Ishikawa (cell line): ENCODE results near the gene PTPRN2.

ENCODE experiments used
- CEBPB ChIP-seq: IDR thresholded peaks from 2 replicates; pipeline ENCODE4 v1.6.1; 2012
- EGR1 ChIP-seq: IDR thresholded peaks from 2 replicates; pipeline ENCODE4 v1.6.1; 2012
- EP300 ChIP-seq: IDR thresholded peaks from 2 replicates; pipeline ENCODE4 v1.6.1; 2012; ENCODE audit warnings: borderline replicate concordance
- NFIC ChIP-seq: IDR thresholded peaks from 2 replicates; pipeline ENCODE4 v1.6.1; 2012
- TAF1 ChIP-seq: IDR thresholded peaks from 2 replicates; pipeline ENCODE4 v1.6.1; 2012; ENCODE audit warnings: low read depth, mild to moderate bottlenecking
- TCF12 ChIP-seq: IDR thresholded peaks from 2 replicates; pipeline ENCODE4 v1.6.1; 2012; ENCODE audit warnings: low read depth
- YY1 ChIP-seq: IDR thresholded peaks from 2 replicates; pipeline ENCODE4 v1.6.1; 2012; ENCODE audit warnings: low read depth
- TF ChIP-seq, protein P1 (sequence below): IDR thresholded peaks from 2 replicates; pipeline ENCODE4 v1.6.1; 2012; ENCODE audit warnings: low read depth, mild to moderate bottlenecking
- TF ChIP-seq, protein P2 (sequence below): IDR thresholded peaks from 2 replicates; pipeline ENCODE4 v1.6.1; 2012
- TF ChIP-seq, protein P3 (sequence below): IDR thresholded peaks from 2 replicates; pipeline ENCODE4 v1.6.1; 2012

DNA sequence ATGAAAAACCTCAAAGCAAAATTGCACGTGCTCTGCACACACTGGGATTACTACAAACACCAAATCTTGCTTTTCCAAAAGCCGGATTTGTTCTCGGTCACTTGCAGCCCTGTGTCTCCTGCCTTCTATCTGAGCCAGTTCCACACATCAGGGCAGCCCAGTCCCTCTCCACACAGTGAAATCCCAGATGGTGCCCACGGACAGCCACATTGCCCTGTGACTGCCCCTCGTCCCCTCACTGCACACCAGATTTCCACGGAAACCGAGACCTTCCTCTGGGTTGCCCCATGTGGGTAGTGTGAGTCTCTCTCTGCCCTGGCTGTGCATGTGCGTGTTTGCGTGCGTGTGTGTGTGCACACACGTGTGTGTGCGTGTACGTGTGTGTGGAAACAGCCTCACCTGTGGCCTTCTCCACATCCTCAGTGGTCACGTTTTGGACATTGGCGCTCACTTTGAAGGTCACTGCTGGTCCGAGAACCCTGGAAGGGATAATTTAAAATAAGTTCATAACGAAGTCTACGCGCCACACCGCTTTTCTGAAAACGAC is 506.7 kb downstream of the PTPRN2 start:
- TF ChIP-seq EP300 (no peak), CEBPB (no peak), NFIC (no peak), TAF1 (no peak), EGR1 (no peak), YY1 (no peak), TCF12 (no peak)
- TF ChIP-seq, protein P1, sequence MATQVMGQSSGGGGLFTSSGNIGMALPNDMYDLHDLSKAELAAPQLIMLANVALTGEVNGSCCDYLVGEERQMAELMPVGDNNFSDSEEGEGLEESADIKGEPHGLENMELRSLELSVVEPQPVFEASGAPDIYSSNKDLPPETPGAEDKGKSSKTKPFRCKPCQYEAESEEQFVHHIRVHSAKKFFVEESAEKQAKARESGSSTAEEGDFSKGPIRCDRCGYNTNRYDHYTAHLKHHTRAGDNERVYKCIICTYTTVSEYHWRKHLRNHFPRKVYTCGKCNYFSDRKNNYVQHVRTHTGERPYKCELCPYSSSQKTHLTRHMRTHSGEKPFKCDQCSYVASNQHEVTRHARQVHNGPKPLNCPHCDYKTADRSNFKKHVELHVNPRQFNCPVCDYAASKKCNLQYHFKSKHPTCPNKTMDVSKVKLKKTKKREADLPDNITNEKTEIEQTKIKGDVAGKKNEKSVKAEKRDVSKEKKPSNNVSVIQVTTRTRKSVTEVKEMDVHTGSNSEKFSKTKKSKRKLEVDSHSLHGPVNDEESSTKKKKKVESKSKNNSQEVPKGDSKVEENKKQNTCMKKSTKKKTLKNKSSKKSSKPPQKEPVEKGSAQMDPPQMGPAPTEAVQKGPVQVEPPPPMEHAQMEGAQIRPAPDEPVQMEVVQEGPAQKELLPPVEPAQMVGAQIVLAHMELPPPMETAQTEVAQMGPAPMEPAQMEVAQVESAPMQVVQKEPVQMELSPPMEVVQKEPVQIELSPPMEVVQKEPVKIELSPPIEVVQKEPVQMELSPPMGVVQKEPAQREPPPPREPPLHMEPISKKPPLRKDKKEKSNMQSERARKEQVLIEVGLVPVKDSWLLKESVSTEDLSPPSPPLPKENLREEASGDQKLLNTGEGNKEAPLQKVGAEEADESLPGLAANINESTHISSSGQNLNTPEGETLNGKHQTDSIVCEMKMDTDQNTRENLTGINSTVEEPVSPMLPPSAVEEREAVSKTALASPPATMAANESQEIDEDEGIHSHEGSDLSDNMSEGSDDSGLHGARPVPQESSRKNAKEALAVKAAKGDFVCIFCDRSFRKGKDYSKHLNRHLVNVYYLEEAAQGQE = no peak
- TF ChIP-seq, protein P2, sequence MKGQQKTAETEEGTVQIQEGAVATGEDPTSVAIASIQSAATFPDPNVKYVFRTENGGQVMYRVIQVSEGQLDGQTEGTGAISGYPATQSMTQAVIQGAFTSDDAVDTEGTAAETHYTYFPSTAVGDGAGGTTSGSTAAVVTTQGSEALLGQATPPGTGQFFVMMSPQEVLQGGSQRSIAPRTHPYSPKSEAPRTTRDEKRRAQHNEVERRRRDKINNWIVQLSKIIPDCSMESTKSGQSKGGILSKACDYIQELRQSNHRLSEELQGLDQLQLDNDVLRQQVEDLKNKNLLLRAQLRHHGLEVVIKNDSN = no peak
- TF ChIP-seq, protein P3, sequence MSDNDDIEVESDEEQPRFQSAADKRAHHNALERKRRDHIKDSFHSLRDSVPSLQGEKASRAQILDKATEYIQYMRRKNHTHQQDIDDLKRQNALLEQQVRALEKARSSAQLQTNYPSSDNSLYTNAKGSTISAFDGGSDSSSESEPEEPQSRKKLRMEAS = no peak
